WI38 (cell line): ENCODE data around the gene NRIP3.

Experiments used
- H3K4me3 ChIP-seq: 2 replicates; pipeline ENCODE4 v1.5.1; 2011; ENCODE audit warnings: low read depth, mild to moderate bottlenecking, control low read depth, low read length
- TF ChIP-seq, protein P1 (sequence below): IDR thresholded peaks from 2 replicates; pipeline ENCODE4 v1.5.1; 2012; ENCODE audit warnings: low read depth, mild to moderate bottlenecking, control low read depth, low read length

NRIP3 gene

DNA sequence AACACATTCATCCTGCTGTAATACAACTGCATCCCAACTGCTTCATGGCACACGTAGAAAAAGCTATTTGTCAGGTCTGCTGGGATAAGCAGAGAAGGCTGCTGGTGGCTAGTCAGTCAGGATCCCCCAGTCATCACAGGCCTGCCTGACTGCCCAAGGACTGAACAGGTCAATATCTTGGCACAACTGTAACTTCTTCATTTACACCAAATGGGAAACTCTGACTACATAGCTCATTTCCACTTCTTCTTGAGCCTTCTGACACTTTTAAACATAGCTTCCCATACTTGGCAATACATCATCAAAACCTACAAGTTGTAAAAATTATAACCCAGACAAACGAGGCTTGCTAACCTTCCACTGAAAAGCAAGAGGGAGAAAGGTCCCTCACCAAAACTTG, 42.4 kb downstream of the NRIP3 start:
- no peak overlapping the region for H3K4me3 ChIP-seq
- TF ChIP-seq, protein P1, sequence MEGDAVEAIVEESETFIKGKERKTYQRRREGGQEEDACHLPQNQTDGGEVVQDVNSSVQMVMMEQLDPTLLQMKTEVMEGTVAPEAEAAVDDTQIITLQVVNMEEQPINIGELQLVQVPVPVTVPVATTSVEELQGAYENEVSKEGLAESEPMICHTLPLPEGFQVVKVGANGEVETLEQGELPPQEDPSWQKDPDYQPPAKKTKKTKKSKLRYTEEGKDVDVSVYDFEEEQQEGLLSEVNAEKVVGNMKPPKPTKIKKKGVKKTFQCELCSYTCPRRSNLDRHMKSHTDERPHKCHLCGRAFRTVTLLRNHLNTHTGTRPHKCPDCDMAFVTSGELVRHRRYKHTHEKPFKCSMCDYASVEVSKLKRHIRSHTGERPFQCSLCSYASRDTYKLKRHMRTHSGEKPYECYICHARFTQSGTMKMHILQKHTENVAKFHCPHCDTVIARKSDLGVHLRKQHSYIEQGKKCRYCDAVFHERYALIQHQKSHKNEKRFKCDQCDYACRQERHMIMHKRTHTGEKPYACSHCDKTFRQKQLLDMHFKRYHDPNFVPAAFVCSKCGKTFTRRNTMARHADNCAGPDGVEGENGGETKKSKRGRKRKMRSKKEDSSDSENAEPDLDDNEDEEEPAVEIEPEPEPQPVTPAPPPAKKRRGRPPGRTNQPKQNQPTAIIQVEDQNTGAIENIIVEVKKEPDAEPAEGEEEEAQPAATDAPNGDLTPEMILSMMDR = no peak

DNA sequence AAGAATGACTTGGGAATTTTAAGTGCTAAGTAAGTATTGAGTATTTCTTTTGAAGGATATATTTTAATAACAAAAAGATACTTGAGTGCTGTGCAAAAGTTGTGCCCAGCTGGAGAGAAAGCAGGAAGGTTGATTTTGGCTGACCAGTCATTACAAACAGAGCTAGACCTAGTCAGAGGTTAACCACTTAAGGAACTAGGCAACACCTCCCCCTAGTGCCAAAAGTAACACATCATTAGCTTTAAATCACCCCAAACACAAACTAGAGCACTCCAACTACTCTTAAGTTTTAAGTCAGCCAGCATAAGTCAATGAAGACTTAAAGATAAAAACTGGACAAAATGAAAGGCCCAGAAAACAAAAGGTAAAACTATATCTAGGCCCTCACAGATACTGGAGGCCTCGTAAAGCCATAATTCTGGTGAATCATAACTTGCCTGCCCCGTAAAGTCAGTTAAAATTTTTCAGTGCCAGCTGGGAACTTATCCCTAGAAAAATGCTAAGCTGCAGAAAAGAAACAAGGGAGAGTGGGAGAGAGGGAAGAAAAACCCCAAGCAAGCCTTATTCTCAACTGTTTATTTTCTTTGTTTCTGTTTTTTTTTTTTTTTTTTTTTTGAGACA, 44.1 kb downstream of the NRIP3 start:
- TF ChIP-seq, protein P1 = peak; percentile 37; the same call in 1 of the 2 replicates

DNA sequence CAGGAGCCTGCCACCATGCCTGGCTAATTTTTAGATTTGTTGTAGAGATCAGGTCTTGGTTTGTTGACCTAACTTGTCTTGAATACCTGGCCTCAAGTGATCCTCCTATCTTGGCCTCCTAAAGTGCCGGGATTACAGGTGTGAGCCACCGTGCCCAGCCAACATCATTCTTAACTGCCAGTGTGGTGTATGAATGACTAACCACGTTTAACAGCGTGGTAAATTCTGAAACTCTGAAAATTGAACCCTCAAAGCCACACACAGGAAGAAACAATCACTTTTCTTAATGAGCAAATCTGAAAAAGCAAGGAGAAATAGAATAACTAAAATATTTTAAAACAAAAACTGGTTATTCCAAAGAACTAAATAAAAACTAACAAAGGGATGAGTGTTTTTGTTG, 46.9 kb downstream of the NRIP3 start:
- TF ChIP-seq, protein P1 = no peak

More for the DNA sequence above, 44.1 kb downstream of the NRIP3 start:
- no peak overlapping the region for H3K4me3 ChIP-seq

DNA sequence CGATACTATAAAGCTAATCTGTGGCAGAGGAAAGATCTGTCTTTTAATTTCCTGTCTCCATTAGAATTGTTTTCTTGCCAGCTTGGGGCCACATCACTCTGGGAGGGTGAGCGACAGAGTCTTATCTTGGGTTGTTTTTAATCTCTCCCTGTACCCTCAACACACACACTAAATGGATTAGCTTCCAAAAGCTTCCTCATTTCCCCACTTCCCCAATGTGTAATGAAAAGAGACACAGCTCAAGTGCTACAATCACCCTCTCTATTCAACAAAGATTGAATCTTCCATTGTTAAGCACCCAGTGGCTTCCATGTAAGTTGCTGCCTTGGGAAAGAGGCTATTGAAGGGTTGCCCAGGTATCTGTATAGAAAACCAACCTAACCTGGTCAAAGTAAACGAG, 54.9 kb downstream of the NRIP3 start:
- TF ChIP-seq, protein P1 = no peak

More for the DNA sequence above, 46.9 kb downstream of the NRIP3 start:
- no peak overlapping the region for H3K4me3 ChIP-seq

DNA sequence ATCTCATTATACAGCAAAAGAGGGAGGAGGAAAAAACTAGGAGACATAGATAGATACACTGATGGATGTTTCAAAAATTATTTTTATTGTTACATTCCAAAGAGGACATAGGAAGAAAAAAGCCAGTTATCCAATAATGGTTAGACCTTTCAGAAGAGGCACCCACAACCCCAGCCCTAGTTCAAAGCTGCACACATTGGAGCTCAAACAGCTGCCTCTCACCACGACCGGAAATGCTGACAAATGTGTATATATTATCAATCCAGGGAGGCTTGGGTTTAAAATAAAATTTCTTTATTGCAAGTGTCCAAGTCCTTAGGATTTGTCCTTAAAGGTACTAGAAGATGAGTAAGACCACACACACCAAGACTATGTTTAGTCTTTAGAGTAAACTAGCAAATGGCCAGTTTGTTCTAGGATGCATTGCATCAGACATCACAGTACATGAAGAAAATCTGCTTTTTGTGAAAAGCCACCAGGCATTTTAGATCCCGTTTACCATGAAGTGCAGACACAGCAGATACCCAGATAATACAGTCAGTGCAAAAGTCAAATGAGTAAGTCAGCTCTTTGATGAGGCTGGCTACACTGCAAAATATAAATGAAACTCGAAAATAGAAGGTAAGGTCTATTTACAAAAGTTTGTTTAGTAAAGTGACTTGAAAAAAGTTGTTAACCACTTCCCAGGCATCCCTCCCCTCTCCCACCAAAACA, 56.4 kb downstream of the NRIP3 start:
- TF ChIP-seq, protein P1 = no peak
- H3K4me3 ChIP-seq = no peak overlapping the region

More for the DNA sequence above, 54.9 kb downstream of the NRIP3 start:
- no peak overlapping the region for H3K4me3 ChIP-seq

DNA sequence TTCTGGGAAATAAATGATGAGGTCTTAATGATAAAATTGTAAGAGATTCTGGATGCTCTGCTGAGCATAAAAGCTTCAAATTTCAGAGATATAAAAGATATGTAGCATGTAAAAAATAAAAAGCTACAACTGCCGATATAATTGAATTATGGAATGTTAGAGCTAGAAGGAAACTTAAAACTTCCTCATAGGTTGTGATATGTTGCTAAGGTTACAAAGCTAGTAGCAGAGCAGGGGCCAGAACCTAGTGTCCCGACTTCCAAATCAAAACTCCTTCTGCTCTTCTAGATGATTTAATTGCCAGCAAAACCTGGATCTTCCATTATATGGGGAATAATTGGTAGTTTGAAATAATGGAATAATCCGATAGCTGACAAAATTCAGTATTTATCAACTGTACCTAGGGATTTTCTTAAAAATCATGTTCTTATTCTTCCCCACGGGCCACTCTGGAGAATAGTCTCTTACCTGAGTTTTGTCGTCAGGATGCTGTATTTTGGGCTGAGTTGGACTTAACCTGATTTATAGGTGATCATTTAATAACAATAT, 61.2 kb downstream of the NRIP3 start, which contains the start of gene ASCL3:
ASCL3 (minus strand) TSS at position 499 of the 549 bp plus-strand sequence. CDS start 4,855 bp downstream, outside the sequence.
- TF ChIP-seq, protein P1 = no peak
- H3K4me3 ChIP-seq = no peak within 1 kb of the TSS
